Stimulated activated CD8-positive, alpha-beta memory T cell treated with anti-CD3 and anti-CD28 coated beads, Interleukin-12 subunit alpha, Interleukin-12 subunit beta, amount 100 ng/mL, for 24 hours (primary cell): ENCODE measurements around the gene ARHGEF4.

Source experiments
- DNase-seq: peaks from one replicate; pipeline ENCODE4 v3.0.0-alpha.2; 2020; ENCODE audit errors: extremely low read depth

The ARHGEF4 gene

GRCh38 chr2:131011486-131011885, 174.8 kb downstream of the ARHGEF4 start:
- no peak for DNase-seq

GRCh38 chr2:131014141-131014540, 177.4 kb downstream of the ARHGEF4 start:
- no peak for DNase-seq

DNA sequence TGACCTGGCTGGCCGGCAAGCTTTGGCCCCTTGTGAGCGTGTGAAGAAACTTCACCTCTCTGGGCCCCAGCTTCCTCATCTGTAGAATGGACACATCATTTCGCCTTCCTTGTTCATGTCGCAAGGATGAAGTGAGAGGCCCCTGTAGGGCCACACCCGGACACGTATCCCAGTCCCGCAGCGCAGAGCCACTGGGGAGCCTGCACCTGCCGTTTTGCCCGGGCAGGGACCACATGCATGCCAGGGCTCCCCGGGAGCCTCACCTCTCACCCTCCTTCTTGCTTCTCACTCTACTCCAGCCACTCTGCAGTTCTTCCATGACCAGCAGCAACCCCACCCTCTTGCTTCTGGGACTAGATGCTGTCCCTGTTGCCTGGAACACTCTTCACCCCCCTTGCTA, 179.1 kb downstream of the ARHGEF4 start:
- no peak for DNase-seq

DNA sequence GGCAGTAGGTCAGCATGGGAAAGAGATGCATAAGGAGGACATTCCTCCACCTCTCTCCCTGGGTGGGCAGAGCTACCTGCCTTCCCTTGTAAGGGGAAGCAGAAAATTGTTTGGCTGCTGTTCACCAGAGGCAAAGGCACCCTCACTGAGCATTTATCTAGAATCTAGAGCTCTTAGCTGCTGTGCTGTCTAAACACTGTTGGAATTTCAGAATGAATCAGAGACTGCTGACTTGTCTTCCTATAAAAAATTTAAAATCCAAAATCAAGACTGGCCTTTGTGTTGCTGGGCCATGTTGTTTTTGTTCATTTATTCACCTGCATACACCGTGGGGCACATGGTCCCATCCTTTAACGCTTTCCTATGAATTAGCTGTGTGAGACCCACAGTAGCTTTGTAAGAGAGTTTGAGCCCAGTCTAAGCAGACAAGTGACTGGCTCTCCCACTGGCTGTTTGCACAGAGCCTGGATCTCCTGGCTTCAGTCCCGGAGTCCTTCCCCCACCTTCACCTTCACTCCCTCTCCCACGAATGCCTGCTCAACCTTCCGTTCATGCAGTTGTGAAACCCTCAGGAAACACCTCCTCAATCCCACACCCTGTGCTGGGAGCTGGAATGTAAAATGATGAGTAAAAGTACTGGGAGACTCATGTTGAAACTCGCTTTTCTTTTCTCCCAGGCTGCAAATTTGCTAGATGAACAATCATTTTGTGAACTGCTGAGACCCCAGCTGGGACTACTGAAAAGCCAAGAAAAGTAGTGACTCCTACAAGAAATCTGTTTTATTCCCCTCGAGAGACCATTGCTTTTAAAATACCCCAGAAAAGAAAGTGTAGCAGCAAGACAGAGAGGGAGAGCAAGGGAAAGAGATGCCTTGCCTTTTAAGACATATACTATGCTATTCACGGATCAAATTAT, 180.4 kb downstream of the ARHGEF4 start:
- DNase-seq = no peak

GRCh38 chr2:131022731-131023130, 186.0 kb downstream of the ARHGEF4 start:
- DNase-seq = no peak

DNA sequence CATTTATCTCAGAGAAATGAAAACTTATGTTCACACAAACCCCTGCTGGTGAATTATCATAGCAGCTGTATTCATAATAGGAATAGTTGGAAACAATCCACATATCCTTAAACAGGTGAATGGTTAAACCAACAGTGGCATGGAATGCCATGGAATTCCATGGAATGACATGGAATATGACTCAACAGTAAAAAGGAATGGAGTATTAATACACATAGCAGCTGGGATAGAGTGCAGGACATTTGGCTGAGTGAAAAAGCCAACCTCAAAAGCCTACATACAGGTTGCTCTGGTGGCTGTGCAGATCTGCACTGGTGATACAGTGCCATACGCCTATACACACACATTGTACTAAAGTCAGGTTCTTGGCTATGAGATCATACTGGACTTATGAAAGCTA, 187.0 kb downstream of the ARHGEF4 start:
- DNase-seq = no peak

- DNase-seq = no peak
Observed at GRCh38 chr2:131026919-131027318, 190.2 kb downstream of the ARHGEF4 start.

- no peak for DNase-seq
Observed at GRCh38 chr2:131027566-131028528, 191.1 kb downstream of the ARHGEF4 start.

GRCh38 chr2:131029812-131030211, 193.1 kb downstream of the ARHGEF4 start:
- DNase-seq = no peak

DNA sequence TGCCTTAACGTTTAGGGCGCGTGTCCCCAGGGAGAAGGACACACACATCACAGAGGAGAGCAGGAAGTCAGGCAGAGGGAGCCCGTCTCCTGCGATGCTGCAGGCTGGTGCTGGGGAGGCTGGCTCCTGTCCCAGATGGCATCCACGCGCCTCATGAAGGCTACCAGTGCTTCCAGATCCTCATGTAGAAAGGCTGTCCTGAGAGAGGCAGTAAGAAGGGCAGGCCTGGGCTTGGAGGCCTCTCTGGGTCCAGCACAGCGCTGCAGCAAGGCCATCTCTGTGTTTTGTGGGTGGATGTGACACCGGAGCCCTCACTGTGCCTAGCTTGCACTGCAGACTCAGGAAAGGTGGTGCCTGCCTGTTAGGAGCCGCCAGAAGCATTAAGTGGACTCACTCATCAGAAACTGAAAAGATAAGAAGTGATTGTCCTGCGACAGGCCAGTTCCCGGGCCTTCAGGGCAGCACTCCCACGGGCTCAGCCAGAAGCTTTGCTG, 193.8 kb downstream of the ARHGEF4 start:
- DNase-seq = no peak

DNA sequence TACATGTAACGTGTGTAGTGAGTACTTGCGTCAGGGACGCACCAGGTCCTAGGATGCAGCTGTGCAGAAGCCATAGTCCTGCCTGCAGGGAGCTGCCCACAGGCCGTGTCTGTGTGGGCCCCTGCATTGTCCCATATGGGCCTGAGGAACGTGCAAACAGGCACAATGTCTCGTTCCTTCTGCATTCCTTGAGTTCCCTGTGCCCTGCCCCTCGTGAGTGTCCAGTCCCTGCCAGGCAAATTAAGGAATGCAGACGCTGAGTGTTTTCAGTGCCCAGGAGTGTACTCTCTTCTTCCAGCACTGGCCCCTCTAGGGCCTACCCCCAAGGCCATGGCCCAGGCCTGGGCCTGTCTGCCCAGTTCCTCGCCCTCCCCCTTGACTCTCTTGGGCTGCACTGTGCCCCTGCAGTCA, 194.7 kb downstream of the ARHGEF4 start:
- DNase-seq = no peak

GRCh38 chr2:131031875-131032274, 195.2 kb downstream of the ARHGEF4 start:
- DNase-seq = no peak

- DNase-seq = no peak
Observed at GRCh38 chr2:131032393-131032836, 195.7 kb downstream of the ARHGEF4 start.

GRCh38 chr2:131033786-131034121, 197.0 kb downstream of the ARHGEF4 start:
- DNase-seq = no peak

DNA sequence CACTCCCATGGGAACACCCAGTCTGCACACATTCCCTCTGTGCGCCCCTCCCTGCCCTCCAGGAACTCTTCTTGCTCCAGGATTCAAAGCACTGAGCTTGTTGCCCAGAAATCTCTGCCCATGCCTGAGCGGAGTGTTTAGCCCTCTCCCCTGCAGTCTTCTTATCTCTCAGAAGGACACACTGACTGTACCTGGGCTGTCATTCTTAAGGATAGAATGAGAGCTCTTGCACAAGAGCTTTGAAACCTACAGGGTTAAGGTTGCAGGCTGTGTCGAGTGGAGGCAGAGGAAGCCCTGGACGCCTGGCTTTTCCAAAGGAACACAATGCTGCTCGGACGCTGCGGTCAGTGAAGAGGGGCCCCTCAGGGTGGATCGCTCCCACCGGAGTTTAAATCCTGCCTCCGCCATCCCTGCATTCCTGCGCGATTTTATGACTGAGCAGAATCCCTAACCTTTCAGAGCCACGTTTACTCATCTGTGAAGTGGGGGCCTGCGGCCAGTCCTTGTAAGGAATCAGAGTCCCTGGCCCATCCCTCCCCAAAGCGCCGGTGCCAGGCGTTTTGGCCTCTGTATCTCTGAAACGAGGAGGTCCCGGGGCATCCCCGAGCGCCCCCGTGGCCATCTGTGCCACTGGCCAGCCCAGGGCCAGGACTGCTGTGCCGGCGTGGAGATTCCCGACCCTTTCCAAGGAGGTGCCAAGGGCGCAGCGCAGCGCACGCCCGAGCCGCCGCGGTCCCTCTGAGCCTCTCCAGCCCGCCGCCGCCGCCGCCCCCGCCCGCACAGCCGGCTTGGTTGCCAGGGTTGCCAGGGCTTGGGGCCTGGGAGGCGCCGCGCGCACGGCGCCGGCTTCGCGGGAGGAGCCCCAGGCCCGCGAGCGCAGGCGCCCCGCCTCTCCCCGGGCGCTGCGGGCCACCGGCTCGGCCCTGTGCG, 197.7 kb downstream of the ARHGEF4 start:
- DNase-seq = no peak

DNA sequence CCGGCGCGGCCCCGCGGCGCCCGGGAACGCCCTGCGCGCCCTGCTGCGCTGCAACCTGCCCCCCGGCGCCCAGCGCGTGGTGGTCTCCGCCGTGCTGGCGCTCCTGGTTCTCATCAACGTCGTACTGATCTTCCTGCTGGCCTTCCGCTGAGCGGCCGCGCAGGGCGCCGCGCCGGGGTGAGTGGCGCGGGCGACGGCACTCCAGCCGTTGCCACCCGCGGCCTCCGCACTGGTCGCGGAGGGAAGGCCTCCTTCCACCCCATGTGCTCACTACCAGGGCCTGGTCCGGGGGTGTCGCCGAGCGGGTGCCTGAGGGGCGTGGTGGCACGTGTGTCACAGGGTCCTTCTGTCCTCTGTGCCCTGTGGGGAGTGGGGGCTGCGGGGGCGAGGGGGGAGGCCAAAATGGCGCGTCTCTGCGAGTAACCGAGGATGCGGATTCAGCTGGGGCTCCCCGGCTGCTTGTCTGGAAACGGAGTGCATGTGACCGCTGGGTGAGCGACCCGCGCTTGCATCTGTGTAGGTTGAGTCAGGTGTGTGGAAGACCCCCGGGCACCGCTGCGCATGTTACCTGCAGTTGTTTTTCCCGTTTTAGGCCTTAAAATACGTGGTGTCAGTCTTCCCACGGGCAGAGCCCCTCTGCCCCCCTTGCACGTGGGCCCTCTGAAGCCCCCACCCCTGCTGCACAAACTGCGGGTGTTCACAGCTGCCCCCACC, 198.6 kb downstream of the ARHGEF4 start:
- no peak for DNase-seq

DNA sequence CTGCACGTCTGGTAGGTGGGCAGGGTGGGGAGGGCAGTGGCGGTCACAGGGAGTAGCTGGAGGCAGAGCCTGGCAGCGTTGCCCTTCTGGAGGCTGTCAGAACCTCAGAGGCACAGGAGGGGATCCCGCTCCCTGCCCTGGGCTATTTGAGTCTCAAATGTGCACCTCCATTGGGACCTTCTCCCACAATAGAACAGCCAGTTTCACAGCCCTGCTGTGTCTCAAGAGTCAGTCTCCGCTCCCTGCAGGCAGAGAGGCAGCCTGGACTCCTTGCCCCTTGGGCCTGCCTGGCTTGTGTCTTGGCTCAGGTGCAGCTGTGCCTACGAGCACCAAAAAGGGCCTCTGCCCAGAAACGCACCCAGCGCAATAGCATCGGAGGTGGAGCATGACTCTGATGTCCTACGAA, 199.1 kb downstream of the ARHGEF4 start:
- DNase-seq = no peak

DNA sequence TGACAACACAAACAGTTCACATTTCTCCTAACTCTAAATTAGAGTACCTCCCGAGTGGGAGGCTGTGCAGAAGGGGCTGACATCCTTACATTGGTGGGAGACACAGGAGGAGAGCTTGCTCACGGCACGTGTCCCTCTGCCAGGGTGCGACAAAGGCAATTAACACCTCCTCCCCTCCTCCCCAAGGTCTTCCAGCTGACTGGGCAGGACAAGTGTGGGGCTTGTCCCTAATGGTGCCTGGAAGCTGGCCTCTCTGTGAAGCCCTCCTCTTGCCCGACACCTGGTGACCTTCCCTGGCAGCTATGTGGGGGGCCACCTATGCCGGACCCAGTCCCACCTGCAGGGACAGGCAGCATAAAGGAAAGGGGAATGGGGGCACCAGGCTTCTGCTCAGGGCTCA, 199.6 kb downstream of the ARHGEF4 start:
- DNase-seq = no peak

DNA sequence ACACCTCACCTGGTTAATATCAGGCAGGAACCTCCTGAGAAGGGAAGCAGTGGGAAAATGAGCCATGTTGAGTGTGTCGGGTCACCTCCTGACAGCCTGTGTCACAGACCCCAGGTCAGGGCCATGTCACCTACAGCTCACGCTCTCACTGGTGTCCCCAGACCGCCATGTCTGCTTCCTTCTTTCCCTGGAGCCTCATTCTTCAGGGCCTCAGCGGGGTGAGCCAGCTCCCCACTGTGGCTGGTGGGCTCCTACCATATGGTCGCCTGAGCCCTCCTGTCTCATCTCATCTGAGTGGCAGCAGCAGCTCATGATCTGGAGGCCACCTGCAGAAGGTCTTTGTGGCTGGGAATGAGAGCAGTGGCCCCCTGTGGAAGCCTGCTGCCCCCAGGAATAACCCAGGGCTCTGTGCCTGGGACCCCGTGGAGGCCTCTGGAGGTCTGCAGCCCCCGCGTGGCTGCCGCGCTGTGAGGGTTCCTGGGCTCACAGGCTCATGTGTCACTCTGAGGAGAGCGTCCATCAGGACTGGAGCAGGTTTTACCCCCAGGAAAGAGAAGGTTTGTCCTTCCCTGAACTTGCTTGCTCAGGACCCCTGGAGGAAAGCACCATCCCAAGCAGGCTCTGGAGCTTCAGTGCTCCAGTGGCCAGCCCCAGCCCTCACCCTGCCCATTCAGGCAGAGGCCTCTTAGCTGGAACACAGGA, 200.1 kb downstream of the ARHGEF4 start:
- DNase-seq = no peak
